Activated CD8-positive, alpha-beta memory T cell treated with anti-CD3 and anti-CD28 coated beads, Interleukin-2, amount 50 U/mL, for 48 hours (primary cell): ENCODE results near the gene GLIS1.
A peak's percentile ranks its signal among the peaks of the same experiment; 100 is the strongest.

Experiments
- DNase-seq: peaks from one replicate; pipeline ENCODE4 v3.0.0-alpha.2; 2020

GLIS1 gene

DNA sequence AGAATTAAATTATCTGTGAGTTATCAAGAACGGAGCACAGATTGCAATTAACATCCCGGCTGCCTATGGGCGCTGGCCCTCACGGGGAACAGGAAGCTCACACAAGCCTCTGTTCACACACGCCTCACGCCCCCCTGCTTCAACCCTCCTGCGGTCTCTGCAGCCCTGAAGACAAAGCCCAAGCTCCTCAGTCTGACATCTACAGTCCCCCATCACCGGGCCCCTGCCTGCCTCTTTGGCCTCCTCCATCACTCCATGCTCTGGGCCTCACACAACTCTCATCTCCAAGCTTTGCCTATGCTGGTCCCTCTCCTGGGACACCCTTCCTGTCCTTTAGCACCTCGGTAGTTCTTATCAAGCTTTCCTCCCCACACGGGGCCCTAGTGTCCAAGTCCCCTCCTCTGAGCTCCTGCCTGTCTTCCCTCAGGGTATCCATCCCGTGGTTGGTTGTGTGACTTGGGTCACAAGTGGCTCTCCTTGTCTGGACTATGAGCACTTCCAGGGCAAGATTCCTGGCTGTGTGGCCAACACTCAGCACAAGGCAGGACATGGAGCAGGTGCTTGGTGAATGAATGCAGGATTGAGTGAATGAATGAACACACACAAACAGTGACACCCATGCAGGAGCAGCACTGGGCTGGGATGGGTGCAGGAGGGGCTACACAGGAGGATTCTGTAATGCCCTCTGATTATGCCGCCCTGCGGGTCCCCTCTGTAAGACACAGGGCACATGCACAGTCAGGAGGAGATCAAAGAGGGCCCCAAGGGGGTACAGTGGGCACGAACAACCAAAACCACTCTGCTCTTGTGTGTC is 163.6 kb downstream of the GLIS1 start:
- DNase-seq, result peak; percentile 46

GRCh38 chr1:53574621-53575020 is 164.3 kb downstream of the GLIS1 start:
- DNase-seq, result peak; percentile 38

GRCh38 chr1:53573931-53574330 is 165.0 kb downstream of the GLIS1 start:
- DNase-seq, result no peak

DNA sequence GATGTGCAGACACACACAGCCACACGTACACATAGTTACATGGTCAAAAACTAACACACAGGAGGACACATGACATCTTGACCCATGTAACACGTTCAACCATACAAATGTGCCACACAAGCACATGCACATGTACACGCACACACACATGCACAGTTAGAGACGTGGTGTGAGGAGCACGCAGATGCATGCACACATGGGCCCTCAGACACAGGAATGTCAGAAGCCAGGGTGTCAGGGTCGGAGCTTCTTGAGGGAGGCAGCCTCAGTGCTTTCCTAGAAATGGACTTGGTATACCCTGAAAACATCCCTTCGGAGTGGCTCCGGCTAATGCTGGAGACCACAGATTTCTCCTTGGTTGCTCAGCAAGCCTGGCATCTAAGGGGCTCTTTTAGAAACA is 165.4 kb downstream of the GLIS1 start:
- no peak for DNase-seq

DNA sequence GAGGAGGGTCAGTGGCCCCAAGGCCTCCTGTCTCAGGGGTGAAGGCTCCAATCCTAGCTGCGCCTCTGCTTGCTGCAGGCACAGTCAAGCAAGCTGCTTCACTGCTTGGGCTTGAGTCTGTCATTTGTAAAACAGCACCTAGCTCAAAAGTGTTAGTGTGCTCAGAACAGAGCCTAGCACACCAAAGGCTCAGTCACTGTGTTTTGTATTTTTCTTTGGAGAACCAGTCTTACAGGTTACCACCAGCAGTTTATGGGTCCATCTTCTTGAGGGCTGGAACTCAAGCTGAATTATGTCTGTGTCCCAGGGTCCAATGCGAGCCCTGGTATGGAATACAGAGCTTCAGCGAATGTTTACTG is 166.2 kb downstream of the GLIS1 start:
- DNase-seq, result no peak

DNA sequence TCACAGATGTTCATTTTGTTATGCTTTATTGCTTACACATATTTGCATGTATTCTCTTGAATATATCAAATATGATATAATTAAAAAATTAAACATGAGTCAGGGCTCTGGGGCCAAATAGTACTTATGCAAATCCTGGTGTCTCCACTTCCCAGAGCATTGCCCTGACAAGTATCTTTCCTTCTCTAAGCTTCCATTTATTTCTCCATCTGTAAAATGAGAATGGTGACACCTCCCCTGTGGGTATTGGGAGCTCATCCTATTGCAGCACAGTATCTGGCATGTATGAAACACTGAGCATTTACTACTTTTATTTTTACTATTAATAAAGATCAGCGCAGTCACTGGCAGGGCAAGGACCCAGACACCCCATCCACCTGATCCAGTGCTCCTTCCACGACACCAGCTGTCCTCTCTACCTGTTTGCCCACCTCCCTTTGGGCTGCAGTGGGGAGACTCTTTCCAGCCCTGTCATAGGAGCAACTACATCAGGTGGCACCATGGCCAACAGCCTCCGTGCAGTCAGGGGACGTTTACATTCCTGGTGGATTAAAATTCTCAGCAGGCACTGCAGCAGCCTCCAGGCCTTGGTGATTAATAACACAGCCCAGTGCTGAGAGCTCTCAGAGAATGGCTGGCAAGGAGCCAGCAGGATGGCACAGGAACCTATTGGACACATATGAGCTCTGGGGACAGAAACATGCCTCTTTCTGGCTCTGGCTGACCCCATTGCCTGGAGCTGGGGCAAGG is 166.7 kb downstream of the GLIS1 start:
- peak; percentile 46 for DNase-seq

DNA sequence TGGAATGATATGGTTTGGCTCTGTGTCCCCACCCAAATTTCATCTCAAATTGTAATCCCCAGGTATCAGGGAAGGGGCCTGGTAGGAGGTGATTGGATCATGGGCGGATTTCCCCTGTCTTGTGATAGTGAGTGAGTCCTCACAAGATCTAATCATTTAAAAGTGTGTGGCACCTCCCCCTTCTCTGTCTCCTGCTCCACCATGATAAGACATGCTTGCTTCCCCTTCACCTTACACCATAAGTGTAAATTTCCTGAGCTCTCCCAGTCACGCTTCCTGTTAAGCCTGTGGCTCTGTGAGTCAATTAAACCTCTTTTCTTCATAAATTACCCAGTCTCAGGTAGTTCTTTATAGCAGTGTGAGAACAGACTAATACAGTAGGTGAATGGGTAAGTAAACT is 170.4 kb downstream of the GLIS1 start:
- no peak for DNase-seq

GRCh38 chr1:53567851-53568250 is 171.1 kb downstream of the GLIS1 start:
- peak; percentile 32 for DNase-seq

GRCh38 chr1:53567450-53567849 is 171.5 kb downstream of the GLIS1 start:
- DNase-seq, result peak; percentile 18

GRCh38 chr1:53563611-53564010 is 175.4 kb downstream of the GLIS1 start:
- DNase-seq, result no peak

GRCh38 chr1:53562981-53563379 is 176.0 kb downstream of the GLIS1 start:
- no peak for DNase-seq

DNA sequence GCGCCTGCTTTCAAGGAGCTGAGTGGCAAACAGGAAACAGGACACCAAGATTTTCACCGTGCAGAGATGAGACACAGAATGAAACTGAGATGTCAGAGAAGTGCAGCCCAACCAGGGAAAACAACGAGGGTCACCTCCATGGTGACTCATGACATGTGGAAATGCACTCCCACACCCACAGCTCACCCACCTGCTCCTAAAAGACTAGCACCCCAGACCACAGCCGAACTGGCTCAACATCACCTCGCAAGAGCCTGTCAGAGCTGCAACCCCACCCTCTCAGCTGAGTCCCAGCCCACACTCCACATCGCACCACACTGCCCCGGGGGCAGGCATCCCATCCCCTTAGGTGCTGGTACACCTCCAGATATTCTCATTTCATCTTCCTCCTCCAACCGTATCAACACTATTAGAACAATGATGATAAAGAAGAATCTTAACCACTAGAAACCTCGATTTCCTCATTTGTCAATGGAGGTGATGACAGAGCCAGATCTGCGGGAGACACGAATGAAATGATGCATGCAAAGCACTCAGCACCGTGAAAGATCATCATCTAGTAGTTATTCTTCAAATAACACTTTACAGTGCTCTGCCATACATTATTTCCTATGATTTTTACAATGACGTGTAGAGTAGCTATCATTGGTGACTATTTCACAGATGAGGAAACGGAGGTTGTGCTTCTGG is 176.5 kb downstream of the GLIS1 start:
- peak; percentile 68 for DNase-seq

- no peak for DNase-seq
Observed at GRCh38 chr1:53561503-53562105, 177.4 kb downstream of the GLIS1 start.

DNA sequence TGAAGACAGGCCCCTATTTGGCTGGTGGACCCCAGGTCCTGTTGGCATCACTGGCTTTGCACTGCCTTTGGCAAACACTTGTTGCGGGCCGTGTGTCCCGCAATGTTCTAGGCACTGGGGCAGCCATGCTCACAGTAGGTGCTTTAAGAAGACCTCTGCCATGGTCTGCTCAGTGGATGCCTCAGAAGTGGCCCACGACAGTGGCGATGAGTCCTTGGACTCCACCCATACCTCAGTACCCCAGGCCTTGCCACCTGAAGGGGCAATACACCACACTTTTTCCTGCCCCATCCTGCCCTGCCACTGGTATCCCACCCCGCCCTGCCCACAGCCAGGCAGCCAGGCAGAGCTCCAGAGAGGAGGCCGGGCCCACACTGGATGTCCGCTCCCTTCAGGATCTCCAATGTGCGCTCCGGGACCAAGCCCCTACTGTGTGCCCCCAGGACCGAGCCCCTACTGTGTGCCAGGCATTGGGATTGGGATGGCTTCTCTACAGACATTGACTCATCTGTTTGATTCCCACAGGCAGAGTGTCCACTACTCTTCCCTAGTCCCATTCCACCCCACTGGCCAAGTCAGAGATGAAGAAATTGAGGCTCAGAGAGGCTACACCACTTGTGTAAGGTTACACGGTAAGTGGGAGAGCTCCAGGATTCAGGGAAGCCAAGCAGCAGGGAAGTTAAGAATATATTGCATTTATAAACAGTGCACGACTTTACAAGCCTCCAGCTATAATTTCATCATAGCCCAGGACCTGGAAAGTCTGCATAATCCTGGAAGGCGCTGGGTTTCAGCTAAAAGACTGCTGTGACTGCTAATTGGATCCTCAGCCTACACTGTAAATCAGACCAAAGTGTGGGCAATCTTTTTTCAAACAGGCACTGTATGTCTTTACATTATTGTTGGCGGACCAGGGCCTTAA is 178.1 kb downstream of the GLIS1 start:
- DNase-seq, result peak; percentile 35

DNA sequence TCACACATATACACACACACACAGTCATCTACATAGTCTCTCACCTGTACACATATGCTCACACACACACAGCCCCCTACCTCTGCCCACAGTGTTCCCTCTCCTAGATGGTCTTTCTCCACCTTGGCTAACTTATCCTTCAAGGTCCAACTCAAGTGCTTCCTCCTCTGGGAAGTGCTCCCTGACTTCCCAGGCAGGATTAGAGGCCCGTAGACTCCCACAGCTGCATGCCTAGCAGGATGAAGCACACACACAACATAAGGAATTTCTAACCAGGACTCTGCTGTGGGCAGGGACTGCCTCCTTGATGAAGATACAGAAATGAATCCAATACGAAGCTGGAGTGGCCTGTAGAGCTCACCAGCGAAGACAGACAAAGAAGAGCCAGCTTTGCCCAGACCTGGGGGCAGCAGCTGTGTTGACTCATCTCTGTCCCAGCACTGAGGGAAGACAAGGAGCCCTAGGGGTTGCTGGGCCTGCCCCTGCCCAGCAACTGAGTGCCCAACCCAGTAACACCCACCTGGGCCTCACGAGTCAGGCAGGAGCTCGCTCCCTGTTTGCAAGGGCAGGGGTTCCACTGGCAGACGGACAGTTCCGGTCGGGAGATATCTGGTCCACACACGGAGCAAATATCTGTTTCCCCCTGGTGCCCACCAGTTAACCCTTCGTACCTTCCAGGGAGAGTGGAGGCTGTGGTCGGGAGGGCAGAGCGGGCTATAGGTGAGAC is 178.9 kb downstream of the GLIS1 start:
- DNase-seq, result no peak

DNA sequence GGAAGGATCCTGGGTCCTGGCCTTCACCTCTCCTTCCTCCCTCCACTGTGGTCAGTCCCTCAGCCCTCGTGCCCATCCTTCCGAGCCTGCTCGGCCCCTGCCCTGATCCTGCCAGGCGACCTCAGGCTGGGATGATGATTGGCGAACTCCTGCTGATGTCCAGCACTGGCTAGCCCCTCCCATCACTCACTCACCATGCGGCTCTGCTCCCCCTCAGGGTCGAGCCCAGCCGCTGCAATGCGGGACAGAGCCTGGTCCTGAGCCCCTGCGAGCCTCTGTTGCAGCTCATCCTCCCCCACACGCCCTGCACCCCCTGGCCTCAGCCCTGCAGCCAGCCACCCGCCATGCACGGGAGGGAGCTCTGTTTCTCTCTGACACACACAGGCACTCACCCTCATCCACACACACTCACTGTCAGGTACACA is 179.6 kb downstream of the GLIS1 start:
- no peak for DNase-seq

- no peak for DNase-seq
Observed at GRCh38 chr1:53558739-53559315, 180.1 kb downstream of the GLIS1 start.

DNA sequence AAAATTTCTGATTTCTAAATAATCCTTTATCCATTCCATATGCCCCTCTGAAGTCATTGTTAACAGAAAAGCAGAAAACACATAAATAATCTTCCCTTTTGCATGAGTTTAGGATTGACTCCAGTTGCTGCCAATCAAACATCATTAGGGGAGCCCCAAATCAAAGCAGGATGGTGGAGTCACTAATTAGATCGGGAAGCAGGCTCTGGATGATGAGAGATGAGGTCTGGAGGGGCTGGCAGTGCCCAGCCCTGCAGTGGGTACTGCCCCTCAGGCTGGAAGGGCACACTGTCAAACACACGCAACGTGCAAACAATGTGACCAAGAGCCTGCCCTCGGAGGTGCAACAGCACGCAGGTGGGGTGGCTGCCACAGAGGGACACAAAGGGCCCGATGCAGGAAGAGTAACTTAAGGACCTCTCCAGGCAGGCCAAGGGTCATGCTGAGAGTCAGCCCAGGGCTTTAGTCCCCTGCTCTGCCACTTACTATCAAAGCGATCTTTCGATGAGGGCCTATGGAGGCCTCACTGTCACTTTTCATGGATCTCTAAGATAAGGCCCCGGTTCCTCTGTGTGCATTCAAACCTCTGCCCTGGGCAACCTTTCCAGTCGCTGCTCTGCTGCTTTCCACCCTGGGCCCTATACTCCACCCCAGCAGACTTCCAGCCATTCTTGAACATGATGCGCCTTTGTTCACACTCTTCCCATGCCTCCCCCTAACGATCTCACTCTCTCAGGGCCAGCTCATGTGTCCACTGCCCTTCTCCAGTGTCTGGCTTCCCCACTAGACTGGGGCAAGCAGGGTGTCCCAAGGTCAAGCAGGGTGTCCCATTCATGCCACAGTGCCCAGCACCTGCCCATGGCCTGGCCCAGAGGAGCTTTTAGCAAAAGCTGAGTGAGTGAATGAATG is 180.9 kb downstream of the GLIS1 start:
- peak; percentile 40 for DNase-seq

DNA sequence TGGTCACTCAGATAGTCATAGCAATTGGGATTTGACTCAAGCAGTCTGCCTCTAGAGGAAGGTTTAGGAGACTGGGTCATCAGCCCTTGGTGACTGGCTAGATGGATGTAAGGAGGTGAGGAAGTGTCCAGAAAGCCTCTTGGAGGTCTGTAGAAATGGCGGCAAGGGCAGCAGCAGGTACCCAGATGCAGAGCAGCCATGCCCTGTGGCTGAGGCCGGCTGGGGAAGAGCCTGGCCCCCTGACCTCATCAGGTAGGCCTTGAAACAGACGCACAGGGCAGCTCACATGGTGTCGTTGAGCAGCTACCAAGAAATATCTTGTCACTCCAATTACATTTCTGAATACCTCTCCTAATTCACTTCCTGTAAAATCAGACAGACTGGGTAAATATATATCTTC is 181.6 kb downstream of the GLIS1 start:
- DNase-seq, result peak; percentile 12

DNA sequence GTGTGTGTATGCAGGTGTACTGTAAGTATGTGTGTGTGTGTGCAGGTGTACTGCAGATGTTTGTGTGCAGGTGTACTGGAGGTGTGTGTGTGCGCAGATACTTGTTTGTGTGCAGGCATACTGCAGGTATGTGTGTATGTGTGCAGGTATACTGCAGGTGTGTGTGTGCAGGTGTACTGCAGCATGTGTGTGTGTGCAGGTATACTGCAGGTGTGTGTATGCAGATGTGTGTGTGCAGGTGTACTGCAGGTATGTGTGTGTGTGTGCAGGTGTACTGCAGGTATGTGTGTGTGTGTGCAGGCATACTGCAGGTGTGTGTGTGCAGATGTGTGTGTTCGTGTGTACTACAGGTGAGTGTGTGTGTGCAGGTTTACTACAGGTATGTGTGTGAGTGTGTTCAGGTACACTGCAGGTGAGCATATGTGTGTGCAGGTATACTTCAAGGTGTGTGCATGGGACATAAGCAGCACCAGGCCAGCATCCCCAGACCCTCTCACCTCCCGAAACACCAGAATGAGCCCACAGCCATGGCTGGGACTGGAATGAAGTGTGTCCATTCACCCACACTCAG is 182.2 kb downstream of the GLIS1 start:
- peak; percentile 42 for DNase-seq
